ENCODE results near the gene SEMA3C.

The SEMA3C gene

GRCh38 chr7:80895056-80895455, 23.8 kb downstream of the SEMA3C start:
- TF ChIP-seq CTCF (IDR thresholded peaks at IDR 0.05), result no peak

GRCh38 chr7:80891259-80891544, 27.6 kb downstream of the SEMA3C start:
- no peak for TF ChIP-seq CTCF (IDR thresholded peaks at IDR 0.05)

GRCh38 chr7:80890426-80891258, 28.2 kb downstream of the SEMA3C start:
- TF ChIP-seq CTCF (IDR thresholded peaks at IDR 0.05), result no peak

- TF ChIP-seq CTCF (IDR thresholded peaks at IDR 0.05), result no peak
These were observed 29.3 kb downstream of the SEMA3C start for GRCh38 chr7:80889525-80889924.

GRCh38 chr7:80885757-80886156, 33.1 kb downstream of the SEMA3C start:
- no peak for TF ChIP-seq CTCF (IDR thresholded peaks at IDR 0.05)

- no peak for TF ChIP-seq CTCF (IDR thresholded peaks at IDR 0.05)
These were observed 34.2 kb downstream of the SEMA3C start for GRCh38 chr7:80884511-80885195.

- no peak for TF ChIP-seq CTCF (IDR thresholded peaks at IDR 0.05)
These were observed 35.5 kb downstream of the SEMA3C start for GRCh38 chr7:80883154-80884025.
